HepG2 (cell line): Measurements from ENCODE around the gene FLOT2.

ENCODE experiments used
- FOXP4 ChIP-seq: sonication (generic); formaldehyde crosslinking; IDR thresholded peaks from 2 replicates; pipeline ENCODE4 v1.4.0; 2020; ENCODE audit warnings: missing genetic modification reagents
- KLF12 ChIP-seq: sonication (generic); formaldehyde crosslinking; IDR thresholded peaks from 2 replicates; pipeline ENCODE4 v1.4.0; 2020; ENCODE audit warnings: missing genetic modification reagents, borderline replicate concordance
- ZBTB33 ChIP-seq: sonication (generic); formaldehyde crosslinking; IDR thresholded peaks from 2 replicates; pipeline ENCODE4 v1.4.0; 2020; ENCODE audit warnings: missing genetic modification reagents

GRCh38 chr17:28906276-28906675, 8.7 kb upstream of the FLOT2 start:
- no peak for TF ChIP-seq FOXP4 (CRISPR knock-in tag)
- no peak for TF ChIP-seq ZBTB33 (CRISPR knock-in tag)
- no peak for TF ChIP-seq KLF12 (CRISPR knock-in tag)
